ENCODE results near the gene SERGEF.

Gene SERGEF

GRCh38 chr11:17780668-17781067, 232.2 kb downstream of the SERGEF start:
- no peak for TF ChIP-seq CTCF (conservative IDR thresholded peaks at IDR 0.05; ENCODE audit: low read depth, low read length)
- H3K4me3 ChIP-seq (ENCODE audit: low read length), result no peak overlapping the region
- DNase-seq (ENCODE audit: low read depth), result no peak

GRCh38 chr11:17779861-17780594, 232.8 kb downstream of the SERGEF start:
- DNase-seq (ENCODE audit: low read depth), result no peak
- no peak for TF ChIP-seq CTCF (conservative IDR thresholded peaks at IDR 0.05; ENCODE audit: low read depth, low read length)
- no peak overlapping the region for H3K4me3 ChIP-seq (ENCODE audit: low read length)

GRCh38 chr11:17778956-17779860, 233.6 kb downstream of the SERGEF start:
- DNase-seq (ENCODE audit: low read depth), result no peak
- TF ChIP-seq CTCF (conservative IDR thresholded peaks at IDR 0.05; ENCODE audit: low read depth, low read length), result no peak
- H3K4me3 ChIP-seq (ENCODE audit: low read length), result no peak overlapping the region

GRCh38 chr11:17778352-17778751, 234.5 kb downstream of the SERGEF start:
- H3K4me3 ChIP-seq (ENCODE audit: low read length), result no peak overlapping the region
- no peak for DNase-seq (ENCODE audit: low read depth)
- no peak for TF ChIP-seq CTCF (conservative IDR thresholded peaks at IDR 0.05; ENCODE audit: low read depth, low read length)

- DNase-seq (ENCODE audit: low read depth), result no peak
- no peak overlapping the region for H3K4me3 ChIP-seq (ENCODE audit: low read length)
- no peak for TF ChIP-seq CTCF (conservative IDR thresholded peaks at IDR 0.05; ENCODE audit: low read depth, low read length)
These were observed 235.1 kb downstream of the SERGEF start for GRCh38 chr11:17777738-17778091.

- DNase-seq (ENCODE audit: low read depth), result no peak
- no peak overlapping the region for H3K4me3 ChIP-seq (ENCODE audit: low read length)
These were observed 235.6 kb downstream of the SERGEF start for GRCh38 chr11:17777086-17777737.

More at GRCh38 chr11:17777086-17777737, 235.6 kb downstream of the SERGEF start:
- TF ChIP-seq CTCF (conservative IDR thresholded peaks at IDR 0.05; ENCODE audit: low read depth, low read length), result no peak
